GM12892 (cell line): Measurements from ENCODE around the gene MED13L.
"Not testable (repeated sequence)": the region's sequence is repeated elsewhere in the genome, so short reads cannot be mapped to it uniquely, and the experiment has no call there.

Experiments used
- DNase-seq: peaks from one replicate; pipeline ENCODE4 v3.0.0; 2011; ENCODE audit not compliant: insufficient read length
- FAIRE-seq: peaks from 2 replicates; lab custom pipeline; 2011; peaks lifted over from hg19 to GRCh38; lab: Jason Lieb, UNC
- POLR2A ChIP-seq: IDR thresholded peaks from 2 replicates; pipeline ENCODE4 v1.6.1; 2011; ENCODE audit warnings: low read depth, low read length, control low read depth
- POLR2AphosphoS5 ChIP-seq: IDR thresholded peaks from 2 replicates; pipeline ENCODE4 v1.6.1; 2011; ENCODE audit warnings: low read depth, low read length, control low read depth
- TAF1 ChIP-seq: IDR thresholded peaks from 2 replicates; pipeline ENCODE4 v1.6.1; 2011; ENCODE audit warnings: low read depth, mild to moderate bottlenecking, control low read depth, low read length, borderline replicate concordance

The MED13L gene

DNA sequence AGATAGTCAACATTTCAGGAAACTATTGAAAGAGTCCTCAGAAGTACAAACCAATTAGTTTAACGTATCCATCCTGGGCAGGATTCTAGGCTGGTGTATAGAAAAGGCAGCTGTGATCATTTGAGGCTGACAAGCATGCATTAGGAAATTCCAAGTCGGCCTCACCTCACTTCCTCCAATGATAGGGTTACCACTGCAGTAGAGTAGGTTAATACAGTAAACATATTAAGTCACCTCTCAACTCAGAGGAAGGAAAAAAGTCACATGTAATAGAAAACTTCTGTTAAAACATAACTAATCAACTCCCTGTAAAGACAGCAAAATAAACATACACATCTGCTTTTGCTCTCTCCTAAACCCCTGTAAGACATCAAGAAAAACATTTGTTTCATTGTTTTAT is 33.5 kb downstream of the MED13L start:
- no peak for DNase-seq
- TF ChIP-seq TAF1 (no peak), POLR2AphosphoS5 (no peak), POLR2A (no peak)
- no peak for FAIRE-seq

DNA sequence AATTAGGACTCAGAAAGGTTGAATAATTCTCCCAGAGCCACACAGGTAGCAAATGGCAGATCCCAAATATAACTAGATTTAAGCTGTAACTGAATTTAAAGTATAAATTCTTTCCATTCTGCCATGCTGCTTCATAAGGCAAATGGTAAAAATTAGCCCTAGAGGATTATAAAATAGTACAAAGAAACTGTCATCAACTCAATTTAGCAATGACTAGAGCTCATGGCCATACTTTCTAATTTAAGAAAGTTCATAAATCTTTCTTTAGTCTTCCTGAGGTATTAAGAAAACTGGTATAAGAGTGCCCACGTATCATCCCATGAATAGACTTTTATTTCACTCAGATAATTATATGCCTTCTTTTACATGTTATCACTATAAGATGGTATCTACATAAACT is 34.8 kb downstream of the MED13L start:
- TF ChIP-seq TAF1 = no peak
- no peak for TF ChIP-seq POLR2AphosphoS5
- no peak for TF ChIP-seq POLR2A
- DNase-seq (no peak), FAIRE-seq (no peak)

DNA sequence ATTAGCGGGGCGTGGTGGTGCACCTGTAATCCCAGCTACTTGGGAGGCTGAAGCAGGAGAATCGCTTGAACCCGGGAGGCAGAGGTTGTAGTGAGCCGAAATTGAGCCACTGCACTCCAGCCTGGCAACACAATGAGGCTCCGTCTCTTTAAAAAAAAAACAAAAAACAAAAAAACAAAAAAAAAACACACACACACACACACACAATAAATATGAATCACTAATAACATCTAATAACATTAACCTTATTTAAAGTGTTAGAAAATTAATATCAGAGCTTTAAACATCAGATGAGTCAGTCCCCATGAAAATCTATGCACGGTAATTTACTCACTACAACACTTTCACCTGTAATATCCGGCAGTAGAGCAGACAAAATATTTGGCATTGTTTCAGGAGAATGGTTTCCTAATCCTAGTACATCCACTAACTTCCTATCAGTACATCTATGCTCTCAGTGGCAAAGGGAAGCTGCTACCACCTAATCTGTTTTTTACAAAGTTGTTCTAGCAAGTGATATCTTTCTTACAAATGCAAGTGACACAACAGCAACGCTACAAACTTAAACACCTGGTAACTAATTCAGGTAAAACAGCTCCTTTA is 36.2 kb downstream of the MED13L start:
- TF ChIP-seq POLR2AphosphoS5 (no peak), TAF1 (no peak), POLR2A (no peak)
- no peak for DNase-seq
- no peak for FAIRE-seq

DNA sequence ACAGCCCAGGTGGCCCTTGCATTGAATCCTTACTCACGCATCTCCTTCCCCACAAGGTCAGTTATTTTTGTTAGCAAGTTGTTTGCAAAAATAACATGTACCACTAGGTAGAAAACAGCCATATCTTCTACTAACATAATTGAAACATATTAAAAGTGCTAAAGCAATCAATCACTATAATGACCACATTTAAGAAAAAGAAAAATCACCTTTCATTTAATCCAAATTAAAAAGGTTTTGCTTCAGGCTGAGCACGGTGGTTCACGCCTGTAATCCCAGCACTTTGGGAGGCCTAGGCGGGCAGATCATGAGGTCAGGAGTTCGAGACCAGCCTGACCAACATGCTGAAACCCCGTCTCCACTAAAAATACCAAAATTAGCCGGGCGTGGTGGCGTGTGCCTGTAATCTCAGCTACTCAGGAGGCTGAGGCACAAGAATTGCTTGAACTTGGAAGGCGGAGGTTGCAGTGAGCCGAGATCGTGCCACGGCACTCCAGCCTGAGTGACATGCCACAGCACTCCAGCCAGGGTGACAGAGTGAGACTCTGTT is 38.8 kb downstream of the MED13L start:
- DNase-seq, FAIRE-seq: not testable (repeated sequence)

DNA sequence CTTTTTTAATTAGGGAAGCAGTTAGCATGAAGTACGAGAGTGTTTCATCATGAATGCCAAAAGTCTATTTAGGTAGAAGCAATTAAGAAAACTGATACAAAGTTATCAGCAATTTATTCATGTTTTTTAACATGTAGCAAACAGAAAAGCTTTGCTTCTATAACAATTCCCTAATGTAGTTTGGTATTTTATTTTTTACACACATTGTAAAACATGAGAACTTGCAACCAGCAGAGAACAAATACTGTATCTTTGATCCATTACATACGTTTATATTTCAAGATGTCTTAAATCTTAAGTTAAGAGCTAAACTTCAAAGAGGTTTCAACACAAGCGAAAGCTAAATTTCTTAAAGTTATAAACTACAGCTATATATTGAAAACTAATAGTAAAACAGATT is 39.3 kb downstream of the MED13L start:
- TF ChIP-seq POLR2AphosphoS5 (no peak), POLR2A (no peak), TAF1 (no peak)
- no peak for FAIRE-seq
- DNase-seq = no peak

DNA sequence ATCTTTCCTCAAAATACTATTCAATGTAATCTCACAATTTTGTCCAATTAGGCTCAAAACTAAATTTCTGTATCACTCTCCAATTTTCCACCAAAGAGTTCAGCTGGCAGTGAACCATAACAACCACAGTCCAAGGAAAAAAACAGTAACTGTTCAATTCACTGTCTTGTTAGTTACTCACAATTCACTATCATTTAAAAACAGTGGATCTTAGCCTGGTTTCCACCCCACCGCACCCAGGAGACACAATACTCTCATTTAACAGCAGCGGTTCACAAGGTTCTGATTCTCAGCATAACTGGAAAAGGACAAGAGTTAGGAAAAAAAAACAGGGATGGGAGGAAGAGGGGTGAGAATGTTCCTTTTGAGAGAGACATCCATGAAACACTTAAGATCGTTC is 40.5 kb downstream of the MED13L start:
- TF ChIP-seq POLR2AphosphoS5 (no peak), POLR2A (no peak), TAF1 (no peak)
- DNase-seq (no peak), FAIRE-seq (no peak)

DNA sequence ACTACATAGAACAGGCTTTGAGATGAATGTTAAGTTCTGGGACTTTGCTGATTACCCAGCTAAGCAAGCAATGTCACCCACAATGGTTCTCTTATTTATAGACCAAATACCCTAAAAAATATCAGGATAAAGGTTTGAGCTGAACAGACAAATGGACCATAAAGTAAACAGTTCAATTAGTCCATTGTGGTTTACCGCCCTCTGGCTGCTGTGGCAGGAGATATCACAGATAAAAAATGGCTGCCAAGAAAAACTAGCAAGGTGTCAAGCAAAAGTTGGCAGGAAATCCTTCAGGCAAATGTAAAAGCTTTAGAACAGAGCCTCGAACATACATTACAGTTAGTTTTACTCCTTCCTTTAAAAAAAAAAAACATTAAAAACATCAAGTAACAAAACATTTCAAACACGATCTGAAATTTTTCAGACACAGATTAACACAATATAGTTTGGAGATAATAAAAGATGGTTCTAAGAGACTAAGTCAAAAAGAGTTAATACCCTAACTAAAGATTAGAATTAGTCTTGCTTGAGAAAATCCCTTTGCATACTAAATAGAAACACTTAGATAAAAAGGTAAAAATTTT is 41.3 kb downstream of the MED13L start:
- TF ChIP-seq TAF1 (no peak), POLR2AphosphoS5 (no peak), POLR2A (no peak)
- DNase-seq (no peak), FAIRE-seq (peak; percentile 86)

DNA sequence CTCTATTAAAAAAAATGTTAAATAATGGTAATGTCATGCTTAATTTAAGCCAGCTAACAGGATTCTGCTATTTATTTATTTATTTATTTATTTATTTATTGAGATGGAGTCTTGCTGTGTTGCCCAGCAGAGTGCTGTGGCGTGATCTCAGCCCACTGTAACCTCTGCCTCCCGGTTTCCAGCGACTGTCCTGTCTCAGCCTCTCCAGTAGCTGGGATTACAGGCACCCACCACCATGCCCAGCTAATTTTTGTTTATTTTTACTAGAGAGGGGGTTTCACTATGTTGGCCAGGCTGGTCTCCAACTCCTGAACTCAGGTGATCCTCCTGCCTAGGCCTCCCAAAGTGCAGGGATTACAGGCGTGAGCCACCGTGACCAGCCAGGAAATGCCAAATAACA is 43.3 kb downstream of the MED13L start:
- DNase-seq, FAIRE-seq: not testable (repeated sequence)

DNA sequence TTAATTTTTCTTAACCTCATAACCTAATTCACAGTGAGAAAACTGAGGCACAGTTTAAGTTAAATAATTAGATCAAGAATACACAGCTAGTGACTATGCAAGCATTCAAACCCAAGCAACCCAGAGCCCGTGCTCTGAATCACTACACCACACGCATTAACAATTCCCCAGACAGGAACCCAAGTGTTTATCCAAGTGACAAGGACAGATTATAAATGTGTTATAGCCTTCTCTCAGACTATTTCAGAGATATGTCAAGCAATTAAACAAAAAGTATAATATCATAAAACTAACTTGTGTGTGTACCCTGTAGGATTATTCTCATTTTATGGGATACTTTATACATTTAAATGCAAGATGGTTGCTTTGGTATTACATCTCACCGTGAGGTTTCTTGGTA is 43.8 kb downstream of the MED13L start:
- DNase-seq = no peak
- TF ChIP-seq POLR2AphosphoS5 (no peak), TAF1 (no peak), POLR2A (no peak)
- no peak for FAIRE-seq

DNA sequence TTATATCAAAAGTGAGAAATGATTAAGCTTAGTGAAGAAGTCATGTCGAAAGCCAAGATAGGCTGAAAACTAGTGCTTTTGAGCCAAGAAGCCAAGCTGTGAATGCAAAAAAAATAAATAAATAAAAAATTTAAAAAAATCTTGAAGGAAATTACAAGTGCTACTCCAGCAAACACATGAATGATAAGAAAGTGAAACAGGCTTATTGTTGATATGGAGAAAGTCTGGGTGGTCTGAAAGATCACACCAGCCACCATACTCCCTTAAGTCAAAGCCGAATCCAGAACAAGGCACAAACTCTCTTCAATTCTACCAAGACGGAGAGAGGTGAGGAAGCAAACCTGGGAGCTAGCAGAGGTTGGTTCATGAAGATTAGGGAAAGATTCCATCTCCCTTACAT is 49.7 kb downstream of the MED13L start:
- TF ChIP-seq TAF1 (no peak), POLR2AphosphoS5 (no peak), POLR2A (no peak)
- DNase-seq (no peak), FAIRE-seq (no peak)

DNA sequence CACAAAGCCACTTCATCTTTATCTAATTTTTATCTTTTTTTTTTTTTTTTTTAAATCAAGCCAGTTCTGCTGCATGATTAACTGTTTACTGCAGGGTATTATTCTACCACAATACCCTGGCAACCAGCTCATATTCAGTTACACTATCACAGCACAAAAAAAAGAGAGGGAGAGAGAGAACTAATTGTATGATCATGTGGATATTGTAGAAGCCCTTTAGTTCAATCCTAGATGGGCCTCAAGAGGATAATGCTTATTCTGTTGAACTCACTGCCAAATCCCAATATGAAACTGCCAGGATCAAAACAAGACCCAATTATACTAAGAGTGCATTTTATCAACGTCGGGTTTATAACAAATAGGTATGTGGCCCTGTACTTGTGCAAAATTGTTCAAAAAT is 51.5 kb downstream of the MED13L start:
- TF ChIP-seq TAF1 = no peak
- TF ChIP-seq POLR2AphosphoS5 = no peak
- TF ChIP-seq POLR2A = no peak
- no peak for DNase-seq
- FAIRE-seq = no peak

DNA sequence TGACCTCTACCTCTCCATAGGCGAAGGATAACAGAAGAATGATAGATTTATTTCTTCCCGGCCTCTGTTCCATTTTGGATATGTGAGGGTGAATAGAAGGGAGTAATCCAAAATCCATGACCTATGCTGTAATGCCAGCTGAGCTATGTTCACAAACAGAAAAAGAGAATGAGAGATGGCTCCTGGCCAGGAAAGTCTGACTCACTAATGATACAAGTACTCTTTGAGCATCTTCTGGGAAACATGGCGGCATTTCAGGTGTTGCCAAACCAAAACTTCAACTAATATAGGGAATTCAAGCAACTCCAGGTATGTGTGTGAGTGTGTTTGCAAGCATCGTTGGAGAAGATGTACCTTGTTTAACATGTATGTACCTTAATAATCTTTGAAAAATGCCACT is 55.1 kb downstream of the MED13L start:
- TF ChIP-seq POLR2AphosphoS5 = no peak
- FAIRE-seq = no peak
- DNase-seq = no peak

DNA sequence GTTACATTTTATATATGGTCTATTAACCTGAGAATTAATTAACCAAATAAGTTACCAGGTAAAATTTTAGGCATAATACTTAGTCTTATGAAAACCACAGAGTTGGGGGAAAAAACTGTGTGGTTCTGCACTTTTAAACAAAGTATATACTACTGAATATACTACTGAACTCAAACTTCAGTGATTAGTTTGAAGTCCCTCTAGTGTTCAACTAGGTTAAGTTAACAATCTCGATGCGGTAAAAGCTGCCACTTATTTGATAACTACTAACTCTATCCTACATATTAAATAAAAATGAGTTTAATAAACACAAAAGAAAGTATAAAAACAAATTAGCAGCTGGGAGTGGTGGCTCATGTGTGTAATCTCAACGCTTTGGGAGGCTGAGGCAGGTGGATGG is 56.7 kb downstream of the MED13L start:
- DNase-seq = no peak
- TF ChIP-seq POLR2AphosphoS5 (no peak), TAF1 (no peak)
- FAIRE-seq = no peak

DNA sequence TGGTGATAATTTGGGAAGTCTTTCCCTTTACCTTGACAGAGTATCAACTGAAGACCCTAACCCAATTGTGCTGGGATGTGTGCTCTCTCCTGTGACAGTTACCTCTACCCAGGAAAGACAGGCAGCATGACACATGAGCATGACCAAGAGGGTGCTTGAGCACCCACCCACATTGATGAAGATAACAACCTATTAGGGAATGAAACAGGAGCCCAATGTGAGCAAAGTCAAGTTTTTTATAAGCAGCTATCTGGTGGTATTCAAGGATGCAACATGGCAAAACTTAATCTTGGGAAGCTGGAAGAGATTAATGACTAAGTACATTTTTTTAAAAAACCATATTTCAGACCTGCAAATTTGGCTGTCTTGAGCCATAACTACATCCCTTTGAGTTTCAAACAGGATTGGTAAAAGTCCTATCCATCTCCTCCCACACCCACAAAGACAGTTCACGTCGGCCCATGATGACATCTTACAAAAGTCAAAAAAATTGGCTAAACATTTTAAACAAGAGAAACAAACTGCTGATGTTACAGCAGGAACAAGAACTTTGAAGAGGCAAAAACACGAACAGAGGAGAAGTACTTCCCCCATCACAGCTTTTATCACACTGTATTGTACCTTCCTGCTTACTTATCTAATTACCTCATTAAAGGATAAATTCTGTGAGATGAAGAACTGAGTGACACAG is 60.3 kb downstream of the MED13L start:
- DNase-seq (no peak), FAIRE-seq (no peak)
- TF ChIP-seq TAF1 (no peak), POLR2A (no peak), POLR2AphosphoS5 (no peak)
